Naive thymus-derived CD8-positive, alpha-beta T cell (primary cell): ENCODE data around the gene HMGCR. TPM values are rescaled to one million over a fixed set of nuclear protein-coding genes. Genes with fewer than 3 reads are reported as not detected.

ENCODE experiments used
- ATAC-seq, 2 donors: fragments of 150-1000 bp; cut with Tn5 transposase in 1 of 2; sonication (Bioruptor Pico), chemical (Tn5 transposase) in 1 of 2; 1 replicate in 1 of 2; 2 replicates in 1 of 2; pipeline ENCODE4 v1.10.0; 2021; ENCODE audit warnings: mild to moderate bottlenecking in 2 of 2, moderate library complexity in 2 of 2
- POLR2A ChIA-PET: fragments of 350-600 bp; sonication (Branson Sonifier 250); formaldehyde crosslinking; loops from one replicate; lab custom pipeline; 2021; ENCODE audit warnings: antibody characterized with exemption; lab: Charles Lee
- DNase-seq, 10 donors: peaks; one replicate each; pipeline versions ENCODE4 v3.0.0 to v3.0.0-alpha.2; 2020 to 2022
- H3K27ac Mint-ChIP-seq, 10 donors: one replicate each; pipeline ENCODE4 v1.8.0; 2020 to 2022; ENCODE audit warnings: mild to moderate bottlenecking in 10 of 10, mixed read lengths in 10 of 10, moderate library complexity in 4 of 10, inconsistent platforms in 1 of 10
- H3K27me3 Mint-ChIP-seq, 5 donors: one replicate each; pipeline ENCODE4 v1.8.0; 2021 to 2022; ENCODE audit warnings: mixed read lengths in 5 of 5
- H3K36me3 Mint-ChIP-seq, 3 donors: one replicate each; pipeline ENCODE4 v1.8.0; 2020 to 2022; ENCODE audit warnings: mixed read lengths in 3 of 3, mild to moderate bottlenecking in 2 of 3, inconsistent platforms in 1 of 3
- H3K4me1 Mint-ChIP-seq, 4 donors: one replicate each; pipeline ENCODE4 v1.8.0; 2021 to 2022; ENCODE audit warnings: mixed read lengths in 4 of 4
- H3K4me3 Mint-ChIP-seq, 10 donors: one replicate each; pipeline ENCODE4 v1.8.0; 2020 to 2022; ENCODE audit warnings: mild to moderate bottlenecking in 10 of 10, mixed read lengths in 10 of 10, moderate library complexity in 6 of 10, inconsistent platforms in 1 of 10
- H3K9me3 Mint-ChIP-seq, 9 donors: one replicate each; pipeline ENCODE4 v1.8.0; 2020 to 2022; ENCODE audit warnings: mixed read lengths in 9 of 9, mild to moderate bottlenecking in 3 of 9, inconsistent platforms in 1 of 9, moderate library complexity in 1 of 9
- polyA plus RNA-seq, 3 donors: library from polyadenylated mRNA; unstranded; fragments of 300-500 nt; fragmentation: Illumina TruSeq; gene quantifications; one replicate each; pipeline ENCODE4 v1.2.3, GENCODE V29; 2021
- total RNA-seq, 8 experiments: library from RNA in 2 of 8; stranded (reverse) in 2 of 8; gene quantifications; one replicate each; pipeline ENCODE4 v1.2.3 and lab custom pipeline; 2021 to 2026

Gene HMGCR
- total and polyA plus RNA-seq, 5 experiments from 2014 or later: 8.2 to 41.8 (median 11.0) TPM

DNA sequence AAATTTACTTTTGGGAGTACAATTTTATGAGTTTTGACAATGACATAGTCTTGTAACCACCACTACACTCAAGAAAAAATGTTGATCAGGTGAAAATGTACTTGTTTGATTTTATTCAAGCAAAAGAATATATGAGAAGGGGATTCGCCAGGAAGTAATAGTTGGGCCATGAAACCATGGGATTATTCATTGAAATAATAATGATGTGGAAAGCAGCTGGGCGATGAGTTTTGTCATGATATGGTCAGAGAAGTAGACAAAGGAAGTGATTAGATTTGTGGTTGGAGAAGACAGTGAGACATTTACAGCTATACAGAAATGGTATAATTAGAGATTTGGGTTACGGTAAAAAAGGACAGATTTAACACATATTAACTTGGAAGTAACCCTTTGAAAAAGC is 11.2 kb downstream of the HMGCR start:
- Mint-ChIP-seq H3K9me3 (no peaks in the 10 kb centered on the region), H3K27me3 (no peaks in the 10 kb centered on the region), H3K36me3 (peaks cover 4 to 85% (median 32%) of the 10 kb centered on the region in 3 donors), H3K27ac (peak overlapping the region in 2 of 10 donors; percentile 13 to 25), H3K4me1 (peaks cover 0 to 5% (median 0%) of the 10 kb centered on the region in 4 donors), H3K4me3 (no peak overlapping the region)
- ATAC-seq (no peak), DNase-seq (no peak)
- POLR2A ChIA-PET: no interaction called here

DNA sequence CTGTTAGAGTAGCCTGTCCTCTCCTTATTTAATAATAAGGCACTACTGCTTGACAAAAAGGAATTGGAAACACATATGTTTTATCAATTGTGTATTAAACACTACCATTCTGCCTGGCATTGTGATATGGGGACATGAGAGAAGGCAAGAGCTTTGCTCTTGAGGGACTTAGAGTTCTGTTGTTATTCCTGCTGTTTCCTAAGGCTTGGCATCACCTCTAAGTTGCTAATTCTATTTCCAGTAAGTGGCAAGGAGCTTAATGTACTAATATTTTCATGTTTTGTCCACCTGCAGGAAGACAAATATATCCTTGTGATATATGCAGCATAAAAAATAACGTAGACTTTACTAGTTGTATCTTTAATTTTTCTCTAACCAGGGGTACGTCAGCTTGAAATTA is 12.6 kb downstream of the HMGCR start:
- Mint-ChIP-seq H3K9me3 (no peaks in the 10 kb centered on the region), H3K4me1 (peaks cover 0 to 5% (median 0%) of the 10 kb centered on the region in 4 donors), H3K36me3 (peaks cover 4 to 87% (median 32%) of the 10 kb centered on the region in 3 donors), H3K27ac (no peak overlapping the region), H3K27me3 (no peaks in the 10 kb centered on the region), H3K4me3 (no peak overlapping the region)
- ATAC-seq: no peak
- POLR2A ChIA-PET: no interaction called here
- no peak for DNase-seq

DNA sequence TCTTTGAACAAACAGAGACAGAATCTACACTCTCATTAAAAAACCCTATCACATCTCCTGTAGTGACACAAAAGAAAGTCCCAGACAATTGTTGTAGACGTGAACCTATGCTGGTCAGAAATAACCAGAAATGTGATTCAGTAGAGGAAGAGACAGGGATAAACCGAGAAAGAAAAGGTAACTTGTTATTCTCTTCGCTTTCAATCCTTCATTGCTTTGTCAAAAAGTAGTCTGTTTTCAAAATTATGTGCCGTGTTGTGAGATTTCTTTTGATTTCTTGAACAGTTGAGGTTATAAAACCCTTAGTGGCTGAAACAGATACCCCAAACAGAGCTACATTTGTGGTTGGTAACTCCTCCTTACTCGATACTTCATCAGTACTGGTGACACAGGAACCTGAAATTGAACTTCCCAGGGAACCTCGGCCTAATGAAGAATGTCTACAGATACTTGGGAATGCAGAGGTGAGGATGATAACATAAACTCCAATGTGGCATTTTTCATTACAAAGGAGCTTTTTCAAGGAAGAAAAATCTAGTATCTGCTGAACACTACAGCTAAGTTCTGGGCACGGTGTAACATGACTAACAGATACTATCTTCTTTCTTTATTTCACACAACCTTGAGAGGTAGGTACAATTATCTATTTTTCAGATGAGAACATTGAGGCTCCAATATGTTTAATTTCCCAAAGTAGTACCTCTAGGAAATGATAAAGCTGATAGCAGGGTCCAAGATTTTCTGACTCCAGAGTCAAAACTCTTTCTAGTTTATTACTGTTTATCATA is 14.3 kb downstream of the HMGCR start:
- DNase-seq (no peak), ATAC-seq (no peak)
- no peaks in the 10 kb centered on the region for H3K27me3 Mint-ChIP-seq
- peak overlapping the region in 2 of 10 donors; percentile 3 to 20 for H3K27ac Mint-ChIP-seq
- H3K4me1 Mint-ChIP-seq: peaks cover 0 to 5% (median 0%) of the 10 kb centered on the region in 4 donors
- peaks cover 4 to 88% (median 31%) of the 10 kb centered on the region in 3 donors for H3K36me3 Mint-ChIP-seq
- no peaks in the 10 kb centered on the region for H3K9me3 Mint-ChIP-seq
- H3K4me3 Mint-ChIP-seq: no peak overlapping the region
- POLR2A ChIA-PET: no interaction called here

DNA sequence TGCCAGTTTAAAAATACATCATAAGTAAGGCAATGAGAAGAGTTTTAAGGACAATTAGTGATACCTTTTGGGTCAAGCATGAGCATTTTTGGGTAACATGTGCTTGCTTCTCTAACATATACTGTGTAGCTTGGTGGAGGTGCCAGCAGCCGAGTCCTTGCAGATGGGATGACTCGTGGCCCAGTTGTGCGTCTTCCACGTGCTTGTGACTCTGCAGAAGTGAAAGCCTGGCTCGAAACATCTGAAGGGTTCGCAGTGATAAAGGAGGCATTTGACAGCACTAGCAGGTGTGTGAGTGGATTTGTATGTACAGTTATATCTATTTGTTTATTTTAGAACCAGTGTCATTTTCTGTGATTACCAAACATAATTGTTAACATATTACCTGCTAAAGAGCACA is 18.2 kb downstream of the HMGCR start:
- ATAC-seq: no peak
- POLR2A ChIA-PET: no interaction called here
- DNase-seq: no peak

DNA sequence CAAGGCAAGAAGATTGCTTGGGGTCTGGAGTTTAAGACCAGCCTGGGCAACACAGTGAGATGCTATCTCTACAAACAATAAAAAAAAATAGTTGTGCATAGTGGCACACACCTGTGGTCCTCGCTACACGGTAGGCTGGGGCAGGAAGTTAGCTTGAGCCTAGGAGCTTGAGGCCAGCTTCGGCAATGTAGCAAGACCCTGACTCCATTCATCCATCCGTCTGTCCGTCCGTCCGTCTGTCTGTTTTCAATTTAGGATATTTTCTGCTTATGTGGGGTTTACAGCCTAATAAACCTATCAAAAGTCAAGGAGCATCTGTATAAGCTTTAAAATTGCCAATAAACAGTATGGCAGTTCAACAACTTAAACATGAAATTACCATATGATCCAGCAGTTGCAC is 19.7 kb downstream of the HMGCR start:
- DNase-seq: no peak
- no peak overlapping the region for H3K4me3 Mint-ChIP-seq
- no peak overlapping the region for H3K27ac Mint-ChIP-seq
- H3K4me1 Mint-ChIP-seq: peaks cover 0 to 2% (median 0%) of the 10 kb centered on the region in 4 donors
- no peaks in the 10 kb centered on the region for H3K9me3 Mint-ChIP-seq
- H3K36me3 Mint-ChIP-seq: peaks cover 9 to 85% (median 39%) of the 10 kb centered on the region in 3 donors
- POLR2A ChIA-PET: no interaction called here
- no peak for ATAC-seq
- H3K27me3 Mint-ChIP-seq: no peaks in the 10 kb centered on the region

More for the DNA sequence above, 18.2 kb downstream of the HMGCR start:
- peaks cover 9 to 87% (median 46%) of the 10 kb centered on the region in 3 donors for H3K36me3 Mint-ChIP-seq
- no peak overlapping the region for H3K27ac Mint-ChIP-seq
- no peaks in the 10 kb centered on the region for H3K9me3 Mint-ChIP-seq
- H3K27me3 Mint-ChIP-seq: no peaks in the 10 kb centered on the region
- H3K4me3 Mint-ChIP-seq: no peak overlapping the region
- H3K4me1 Mint-ChIP-seq: peaks cover 0 to 2% (median 0%) of the 10 kb centered on the region in 4 donors

DNA sequence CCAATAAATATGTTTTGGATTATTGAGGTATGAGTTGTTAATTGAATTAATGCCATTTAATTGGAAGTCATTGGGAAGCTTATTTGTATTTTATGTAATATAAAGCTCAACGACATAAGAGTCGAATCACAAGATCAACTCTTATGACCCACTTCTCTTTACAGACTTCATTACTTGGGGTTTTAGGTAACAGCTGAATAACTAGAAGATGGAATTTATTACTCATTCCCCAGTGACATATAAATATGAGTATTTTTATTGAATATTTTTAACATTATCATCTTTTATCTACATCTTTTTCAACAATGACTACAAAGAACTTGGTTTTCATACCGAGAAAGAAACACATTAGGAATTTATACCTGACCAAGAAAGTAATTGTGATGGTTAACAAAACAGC is 21.1 kb downstream of the HMGCR start:
- ATAC-seq: no peak
- peaks cover 9 to 83% (median 34%) of the 10 kb centered on the region in 3 donors for H3K36me3 Mint-ChIP-seq
- no peak overlapping the region for H3K4me3 Mint-ChIP-seq

DNA sequence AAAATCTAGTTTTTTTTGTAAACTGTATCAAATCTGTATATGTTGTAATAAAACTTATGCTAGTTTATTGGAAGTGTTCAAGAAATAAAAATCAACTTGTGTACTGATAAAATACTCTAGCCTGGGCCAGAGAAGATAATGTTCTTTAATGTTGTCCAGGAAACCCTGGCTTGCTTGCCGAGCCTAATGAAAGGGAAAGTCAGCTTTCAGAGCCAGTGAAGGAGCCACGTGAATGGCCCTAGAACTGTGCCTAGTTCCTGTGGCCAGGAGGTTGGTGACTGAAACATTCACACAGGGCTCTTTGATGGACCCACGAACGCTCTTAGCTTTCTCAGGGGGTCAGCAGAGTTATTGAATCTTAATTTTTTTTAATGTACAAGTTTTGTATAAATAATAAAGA is 24.3 kb downstream of the HMGCR start:
- POLR2A ChIA-PET: no interaction called here

More for the DNA sequence above, 21.1 kb downstream of the HMGCR start:
- POLR2A ChIA-PET: no interaction called here
- DNase-seq: no peak
- Mint-ChIP-seq H3K27ac (no peak overlapping the region), H3K4me1 (peaks cover 0 to 2% (median 0%) of the 10 kb centered on the region in 4 donors), H3K27me3 (no peaks in the 10 kb centered on the region), H3K9me3 (no peaks in the 10 kb centered on the region)

DNA sequence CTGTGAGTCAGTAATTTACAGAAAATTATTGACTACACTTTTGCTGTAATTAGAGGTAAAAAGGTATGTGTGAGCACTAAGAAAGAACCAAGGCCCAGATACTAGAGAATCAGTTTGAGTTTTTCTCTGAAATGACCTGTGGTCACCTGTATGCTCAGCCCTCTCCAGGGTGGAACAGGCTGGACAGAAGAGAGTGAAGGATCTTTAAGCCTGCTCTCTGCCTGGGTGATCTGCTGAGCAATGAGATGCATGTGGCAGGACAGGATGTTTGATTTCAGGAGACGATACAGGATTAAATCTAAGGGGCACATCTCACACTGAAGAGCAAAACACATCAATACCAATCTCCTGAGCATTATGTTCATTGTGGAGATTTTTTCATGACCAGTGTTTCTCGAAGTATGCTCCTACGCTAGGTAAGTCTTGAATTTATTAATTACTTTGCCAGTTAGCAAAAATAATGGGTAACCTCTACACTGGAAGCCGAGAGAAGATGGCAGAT is 25.5 kb downstream of the HMGCR start:
- ATAC-seq: no peak

More for the DNA sequence above, 24.3 kb downstream of the HMGCR start:
- no peak overlapping the region for H3K4me3 Mint-ChIP-seq
- peaks cover 9 to 57% (median 26%) of the 10 kb centered on the region in 3 donors for H3K36me3 Mint-ChIP-seq
- peaks cover 0 to 4% (median 0%) of the 10 kb centered on the region in 4 donors for H3K4me1 Mint-ChIP-seq
- DNase-seq (no peak), ATAC-seq (no peak)
- H3K27me3 Mint-ChIP-seq: no peaks in the 10 kb centered on the region
- H3K9me3 Mint-ChIP-seq: no peaks in the 10 kb centered on the region
- H3K27ac Mint-ChIP-seq: no peak overlapping the region

DNA sequence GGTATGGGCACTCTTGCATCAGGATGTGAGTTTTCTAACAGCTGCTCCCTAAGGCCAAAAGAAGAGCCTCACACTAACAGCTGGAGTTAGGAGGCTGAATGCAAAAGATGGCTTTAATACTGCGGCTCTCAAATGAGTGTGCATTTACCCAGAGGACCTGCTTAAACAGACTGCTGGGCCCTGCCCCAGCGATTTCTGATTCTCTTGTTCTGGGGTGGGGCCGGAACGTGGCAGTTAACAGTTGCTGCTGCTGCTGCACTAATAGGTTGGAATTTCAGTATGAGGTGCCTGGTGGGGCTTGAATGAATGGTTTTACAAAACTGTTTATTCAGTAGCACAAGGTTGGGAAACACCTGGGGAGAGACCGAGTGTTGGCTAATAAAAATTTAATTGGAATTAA is 26.1 kb downstream of the HMGCR start:
- Mint-ChIP-seq H3K4me1 (peaks cover 0 to 2% (median under 1%) of the 10 kb centered on the region in 4 donors), H3K27me3 (no peaks in the 10 kb centered on the region), H3K27ac (no peak overlapping the region), H3K4me3 (no peak overlapping the region), H3K9me3 (no peaks in the 10 kb centered on the region), H3K36me3 (peaks cover 5 to 40% (median 17%) of the 10 kb centered on the region in 3 donors)
- no peak for ATAC-seq
- POLR2A ChIA-PET: interaction anchor here (0.8 kb wide), 1 partner anchor 10 kb away, joined by 4 read pairs; no protein-coding TSS in a partner anchor
- DNase-seq: no peak

More for the DNA sequence above, 25.5 kb downstream of the HMGCR start:
- H3K9me3 Mint-ChIP-seq: no peaks in the 10 kb centered on the region
- no peak for DNase-seq
- POLR2A ChIA-PET: no interaction called here
- no peak overlapping the region for H3K4me3 Mint-ChIP-seq
- H3K27ac Mint-ChIP-seq: peak overlapping the region in 2 of 10 donors; percentile 7 to 22
- peaks cover 0 to 3% (median 1%) of the 10 kb centered on the region in 4 donors for H3K4me1 Mint-ChIP-seq
- H3K36me3 Mint-ChIP-seq: peaks cover 5 to 45% (median 18%) of the 10 kb centered on the region in 3 donors
- no peaks in the 10 kb centered on the region for H3K27me3 Mint-ChIP-seq

DNA sequence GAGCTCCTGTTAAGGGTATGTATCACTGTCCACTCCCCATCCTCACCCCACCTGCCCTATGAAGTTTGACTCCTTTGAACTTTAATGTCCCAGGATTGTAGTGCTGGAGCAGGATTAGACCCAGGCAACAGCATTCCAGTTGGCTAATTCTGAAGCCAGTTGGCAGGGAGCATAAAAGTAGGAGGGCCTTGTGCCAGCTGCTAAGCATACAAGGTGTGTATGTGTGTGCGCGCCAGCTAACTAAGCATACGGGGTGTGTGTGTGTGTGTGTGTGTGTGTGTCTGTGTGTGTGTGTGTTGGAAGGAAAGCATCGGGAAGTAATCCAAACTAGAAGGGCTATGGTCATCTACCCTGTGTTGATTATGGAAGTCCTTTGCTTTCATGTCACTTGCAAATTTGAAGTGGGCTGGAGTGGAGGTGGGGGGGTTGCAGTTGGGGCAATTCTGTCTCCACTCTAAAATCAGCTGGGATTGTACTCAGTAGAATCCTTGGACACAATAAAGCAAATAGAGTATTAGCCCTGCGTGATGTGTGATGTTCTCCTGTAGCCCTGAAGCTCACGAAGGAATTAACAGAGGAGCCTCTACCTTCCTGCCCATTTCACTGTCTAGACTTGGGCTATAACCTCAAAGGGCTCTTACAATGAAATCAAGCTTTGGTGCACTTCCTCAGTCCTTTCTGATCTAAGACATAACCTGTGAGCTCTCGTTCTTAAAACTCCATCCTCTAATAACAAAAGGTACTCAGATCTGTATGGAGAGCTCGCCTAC is 26.9 kb downstream of the HMGCR start:
- Mint-ChIP-seq H3K27me3 (no peaks in the 10 kb centered on the region), H3K9me3 (no peaks in the 10 kb centered on the region), H3K4me1 (peaks cover 0 to 2% (median under 1%) of the 10 kb centered on the region in 4 donors), H3K27ac (peak overlapping the region in 2 of 10 donors; percentile 66 to 68), H3K4me3 (no peak overlapping the region), H3K36me3 (peaks cover 5 to 35% (median 15%) of the 10 kb centered on the region in 3 donors)
- POLR2A ChIA-PET: interaction anchor here (0.8 kb wide), 1 partner anchor 11 kb away, joined by 4 read pairs; no protein-coding TSS in a partner anchor
- ATAC-seq: peak in 1 of 2 donors; percentile 17
- no peak for DNase-seq

DNA sequence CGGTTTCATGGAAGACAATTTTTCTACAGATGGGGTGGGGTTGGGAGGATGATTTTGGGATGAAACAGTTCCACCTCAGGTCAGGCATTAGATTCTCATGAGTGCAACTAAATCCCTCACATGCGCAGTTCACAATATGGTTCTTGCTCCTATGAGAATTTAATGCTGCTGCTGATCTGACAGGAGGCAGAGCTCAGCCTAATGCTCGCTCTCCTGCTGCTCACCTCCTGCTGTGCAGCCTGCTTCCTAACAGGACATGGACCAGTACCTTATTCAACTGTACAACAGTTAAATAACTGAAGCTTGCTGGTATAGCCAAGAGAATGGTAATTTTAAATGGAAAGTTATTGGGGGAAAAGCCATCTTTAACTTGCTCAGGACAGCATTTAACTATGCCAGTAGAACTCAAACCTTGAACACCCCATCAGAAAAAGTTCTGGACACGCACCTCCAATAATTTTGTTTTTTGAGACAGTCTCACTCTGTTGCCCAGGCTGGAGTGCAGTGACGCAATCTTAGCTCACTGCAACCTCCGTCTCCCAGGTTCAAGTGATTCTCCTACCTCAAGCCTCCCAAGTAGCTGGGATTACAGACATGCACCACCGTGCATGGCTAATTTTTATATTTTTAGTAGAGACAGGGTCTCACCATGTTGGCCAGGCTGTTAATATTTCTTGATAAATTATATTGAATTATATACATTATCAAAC is 27.7 kb downstream of the HMGCR start:
- DNase-seq: no peak
- H3K4me3 Mint-ChIP-seq: no peak overlapping the region
- POLR2A ChIA-PET: no interaction called here

DNA sequence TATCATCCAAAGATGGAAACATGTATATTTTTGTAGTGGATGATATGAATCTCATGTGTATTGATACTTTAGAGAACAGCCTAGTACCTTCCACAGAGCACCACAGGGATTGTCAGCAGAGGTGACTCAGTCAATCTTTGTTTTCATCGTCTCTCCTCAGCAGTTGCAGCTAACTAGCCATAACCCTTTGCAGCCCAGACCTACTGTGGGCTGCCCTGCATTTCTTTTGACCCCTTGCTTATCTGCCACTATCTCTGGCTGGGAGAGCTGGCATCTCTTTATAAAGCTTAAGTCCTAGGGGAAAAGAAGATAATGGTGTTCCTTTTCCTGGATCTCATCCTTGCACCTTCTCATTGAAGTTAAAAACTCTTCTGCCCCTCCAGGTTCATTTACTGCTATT is 28.7 kb downstream of the HMGCR start:
- no peaks in the 10 kb centered on the region for H3K9me3 Mint-ChIP-seq
- no peak for ATAC-seq

More for the DNA sequence above, 27.7 kb downstream of the HMGCR start:
- Mint-ChIP-seq H3K4me1 (peaks cover 0 to 2% (median under 1%) of the 10 kb centered on the region in 4 donors), H3K36me3 (peaks cover 5 to 32% (median 14%) of the 10 kb centered on the region in 3 donors), H3K27ac (no peak overlapping the region), H3K9me3 (no peaks in the 10 kb centered on the region), H3K27me3 (no peaks in the 10 kb centered on the region)
- ATAC-seq: no peak

More for the DNA sequence above, 28.7 kb downstream of the HMGCR start:
- no peak for DNase-seq
- POLR2A ChIA-PET: no interaction called here
- Mint-ChIP-seq H3K27ac (peak overlapping the region in 1 of 10 donors; percentile 9), H3K36me3 (peaks cover 0 to 22% (median 5%) of the 10 kb centered on the region in 3 donors), H3K4me3 (no peak overlapping the region), H3K4me1 (peaks cover 0 to 2% (median under 1%) of the 10 kb centered on the region in 4 donors), H3K27me3 (no peaks in the 10 kb centered on the region)
